HG02642 (cell line): Measurements from ENCODE around the gene NKX1-2.

Experiments
- ATAC-seq: cut with Tn5 transposase; IDR thresholded peaks from one replicate; pipeline ENCODE4 v1.9.1; 2021; ENCODE audit warnings: mild to moderate bottlenecking; ENCODE audit not compliant: unreplicated experiment, poor library complexity

The NKX1-2 gene

GRCh38 chr10:124450012-124450782, at the start of gene NKX1-2:
Gene NKX1-2, minus strand, starts transcription at chr10:124450035. Its CDS starts 92 bp downstream, at chr10:124449943.
- ATAC-seq = no peak

- ATAC-seq = no peak
Measured at GRCh38 chr10:124498056-124498455, 48.2 kb upstream of the NKX1-2 start.

GRCh38 chr10:124497196-124497881, 47.5 kb upstream of the NKX1-2 start:
- ATAC-seq = no peak

- no peak for ATAC-seq
Measured at GRCh38 chr10:124496620-124497019, 46.8 kb upstream of the NKX1-2 start.

GRCh38 chr10:124496150-124496549, 46.3 kb upstream of the NKX1-2 start:
- ATAC-seq = no peak

GRCh38 chr10:124495725-124496124, 45.9 kb upstream of the NKX1-2 start:
- no peak for ATAC-seq

- ATAC-seq = no peak
Measured at GRCh38 chr10:124495162-124495561, 45.3 kb upstream of the NKX1-2 start.

- no peak for ATAC-seq
Measured at GRCh38 chr10:124494046-124494807, 44.4 kb upstream of the NKX1-2 start.

GRCh38 chr10:124493214-124493882, 43.5 kb upstream of the NKX1-2 start:
- no peak for ATAC-seq

- ATAC-seq = no peak
Measured at GRCh38 chr10:124492266-124492665, 42.4 kb upstream of the NKX1-2 start.

- ATAC-seq = no peak
Measured at GRCh38 chr10:124491105-124491504, 41.3 kb upstream of the NKX1-2 start.

GRCh38 chr10:124486635-124487034, 36.8 kb upstream of the NKX1-2 start:
- no peak for ATAC-seq

GRCh38 chr10:124484661-124485060, 34.8 kb upstream of the NKX1-2 start:
- no peak for ATAC-seq

GRCh38 chr10:124484031-124484430, 34.2 kb upstream of the NKX1-2 start:
- no peak for ATAC-seq

- no peak for ATAC-seq
Measured at GRCh38 chr10:124482876-124483275, 33.0 kb upstream of the NKX1-2 start.

- ATAC-seq = no peak
Measured at GRCh38 chr10:124482236-124482800, 32.5 kb upstream of the NKX1-2 start.

GRCh38 chr10:124481717-124482116, 31.9 kb upstream of the NKX1-2 start:
- ATAC-seq = no peak

- ATAC-seq = no peak
Measured at GRCh38 chr10:124480860-124481259, 31.0 kb upstream of the NKX1-2 start.

GRCh38 chr10:124478515-124478914, 28.7 kb upstream of the NKX1-2 start:
- ATAC-seq = no peak
